KMS-11 (cell line): ENCODE measurements around the gene GART.
"Not testable (repeated sequence)": the region's sequence is repeated elsewhere in the genome, so short reads cannot be mapped to it uniquely, and the experiment has no call there.

ENCODE experiments used
- H2AFZ ChIP-seq: fragments of 200-600 bp; sonication (generic); 2 replicates; pipeline ENCODE4 v1.6.1; 2016; ENCODE audit warnings: antibody characterized with exemption, mixed run types, low read depth
- H3K27ac ChIP-seq: fragments of 200-600 bp; sonication (generic); 2 replicates; pipeline ENCODE4 v1.6.1; 2016; ENCODE audit warnings: mild to moderate bottlenecking, mixed run types
- H3K27me3 ChIP-seq: fragments of 200-600 bp; sonication (generic); 2 replicates; pipeline ENCODE4 v1.6.1; 2017; ENCODE audit warnings: mild to moderate bottlenecking, low read depth, mixed run types, moderate library complexity; ENCODE audit not compliant: insufficient read depth
- H3K36me3 ChIP-seq: fragments of 200-600 bp; sonication (generic); 2 replicates; pipeline ENCODE4 v1.6.1; 2017; ENCODE audit warnings: mild to moderate bottlenecking, mixed run types; ENCODE audit not compliant: insufficient read depth
- H3K4me1 ChIP-seq: fragments of 200-600 bp; sonication (generic); 2 replicates; pipeline ENCODE4 v1.6.1; 2016; ENCODE audit warnings: mild to moderate bottlenecking, low read depth, mixed run types; ENCODE audit not compliant: poor library complexity, severe bottlenecking
- H3K4me2 ChIP-seq: fragments of 200-600 bp; sonication (generic); 2 replicates; pipeline ENCODE4 v1.7.0; 2016; ENCODE audit warnings: mild to moderate bottlenecking, mixed run types
- H3K4me3 ChIP-seq: fragments of 200-600 bp; sonication (generic); IDR thresholded peaks from 2 replicates; pipeline ENCODE4 v1.6.1; 2017; ENCODE audit warnings: low read depth, low read length, mixed read lengths; ENCODE audit not compliant: insufficient read depth
- H3K79me2 ChIP-seq: fragments of 200-600 bp; sonication (generic); 2 replicates; pipeline ENCODE4 v1.6.1; 2016; ENCODE audit warnings: low read depth, mixed run types; ENCODE audit not compliant: insufficient read depth
- H3K9ac ChIP-seq: fragments of 200-600 bp; sonication (generic); 2 replicates; pipeline ENCODE4 v1.6.1; 2016; ENCODE audit warnings: mild to moderate bottlenecking, mixed run types
- H4K20me1 ChIP-seq: fragments of 200-600 bp; sonication (generic); 2 replicates; pipeline ENCODE4 v1.6.1; 2016; ENCODE audit warnings: mild to moderate bottlenecking, mixed run types; ENCODE audit not compliant: insufficient read depth
- TF ChIP-seq, protein P1 (sequence below): fragments of 200-600 bp; sonication (generic); conservative IDR thresholded peaks from 2 replicates; pipeline ENCODE4 v1.6.1; 2017; ENCODE audit warnings: low read depth, mild to moderate bottlenecking, antibody characterized with exemption, low read length, moderate library complexity, mixed read lengths

Gene GART

DNA sequence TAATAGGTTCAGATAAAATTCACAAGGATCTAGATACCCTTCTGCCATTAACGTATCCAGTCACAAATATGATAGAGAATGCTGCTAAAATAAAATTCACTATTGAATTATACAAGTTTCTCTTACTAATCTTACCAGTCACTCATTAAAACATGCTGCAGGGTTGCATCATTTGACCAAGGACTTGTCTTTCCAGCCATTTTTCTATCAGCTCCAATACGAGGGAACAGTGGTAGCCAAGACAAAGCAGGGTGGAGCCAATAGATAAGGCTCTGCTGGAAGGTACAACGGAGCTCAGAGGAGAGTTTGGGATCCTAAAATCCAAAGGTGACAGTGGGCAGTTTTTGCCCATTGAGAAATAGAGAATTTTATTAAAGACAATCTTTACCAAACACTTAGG lies 42.5 kb upstream of the GART start:
- Histone ChIP-seq H4K20me1 (no peaks in the 10 kb centered on the region), H3K4me1 (peaks cover 13% of the 10 kb centered on the region), H3K4me2 (no peak overlapping the region), H3K36me3 (peaks cover 5% of the 10 kb centered on the region; the same call in 1 of the 2 replicates), H3K27me3 (no peaks in the 10 kb centered on the region), H2AFZ (no peak overlapping the region), H3K9ac (no peak overlapping the region), H3K27ac (no peak overlapping the region), H3K79me2 (peaks cover 30% of the 10 kb centered on the region; the same call in 1 of the 2 replicates), H3K4me3 (no peak overlapping the region)
- TF ChIP-seq, protein P1, sequence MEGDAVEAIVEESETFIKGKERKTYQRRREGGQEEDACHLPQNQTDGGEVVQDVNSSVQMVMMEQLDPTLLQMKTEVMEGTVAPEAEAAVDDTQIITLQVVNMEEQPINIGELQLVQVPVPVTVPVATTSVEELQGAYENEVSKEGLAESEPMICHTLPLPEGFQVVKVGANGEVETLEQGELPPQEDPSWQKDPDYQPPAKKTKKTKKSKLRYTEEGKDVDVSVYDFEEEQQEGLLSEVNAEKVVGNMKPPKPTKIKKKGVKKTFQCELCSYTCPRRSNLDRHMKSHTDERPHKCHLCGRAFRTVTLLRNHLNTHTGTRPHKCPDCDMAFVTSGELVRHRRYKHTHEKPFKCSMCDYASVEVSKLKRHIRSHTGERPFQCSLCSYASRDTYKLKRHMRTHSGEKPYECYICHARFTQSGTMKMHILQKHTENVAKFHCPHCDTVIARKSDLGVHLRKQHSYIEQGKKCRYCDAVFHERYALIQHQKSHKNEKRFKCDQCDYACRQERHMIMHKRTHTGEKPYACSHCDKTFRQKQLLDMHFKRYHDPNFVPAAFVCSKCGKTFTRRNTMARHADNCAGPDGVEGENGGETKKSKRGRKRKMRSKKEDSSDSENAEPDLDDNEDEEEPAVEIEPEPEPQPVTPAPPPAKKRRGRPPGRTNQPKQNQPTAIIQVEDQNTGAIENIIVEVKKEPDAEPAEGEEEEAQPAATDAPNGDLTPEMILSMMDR: no peak

DNA sequence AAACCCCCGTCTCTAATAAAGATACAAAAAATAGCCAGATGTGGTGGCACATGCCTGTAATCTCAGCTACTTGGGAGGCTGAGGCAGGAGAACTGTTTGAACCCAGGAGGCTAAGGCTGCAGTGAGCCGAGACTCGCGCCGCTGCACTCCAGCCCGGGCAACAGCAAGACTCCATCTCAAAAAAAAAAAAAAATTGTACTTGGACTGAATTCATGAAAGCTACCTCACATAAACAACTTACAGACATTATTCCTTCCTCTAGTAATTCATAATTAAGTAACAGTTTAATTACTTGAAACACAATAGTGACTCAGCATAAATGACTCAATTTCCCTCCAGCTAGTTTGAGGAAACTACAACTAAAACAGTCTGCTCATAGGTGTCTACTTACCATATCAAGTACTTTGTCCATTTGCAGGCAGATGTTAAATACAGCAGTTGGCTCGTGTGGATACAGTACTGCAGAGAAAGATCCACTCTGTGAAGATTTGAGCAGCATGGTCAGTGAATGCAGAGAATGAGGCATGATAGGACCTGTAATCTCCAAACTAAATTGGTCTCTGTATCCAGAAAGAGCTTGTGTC lies 37.1 kb upstream of the GART start:
- Histone ChIP-seq H3K27me3 (no peaks in the 10 kb centered on the region), H3K9ac (no peak overlapping the region), H3K4me2 (no peak overlapping the region), H3K36me3 (peaks cover 8% of the 10 kb centered on the region; the same call in 1 of the 2 replicates), H3K79me2 (no peaks in the 10 kb centered on the region; the same call in 1 of the 2 replicates), H3K4me3 (no peak overlapping the region), H4K20me1 (no peaks in the 10 kb centered on the region), H3K27ac (peak overlapping the region; percentile 40; the same call in 1 of the 2 replicates), H3K4me1 (no peaks in the 10 kb centered on the region), H2AFZ (no peak overlapping the region)
- TF ChIP-seq, protein P1: no peak

DNA sequence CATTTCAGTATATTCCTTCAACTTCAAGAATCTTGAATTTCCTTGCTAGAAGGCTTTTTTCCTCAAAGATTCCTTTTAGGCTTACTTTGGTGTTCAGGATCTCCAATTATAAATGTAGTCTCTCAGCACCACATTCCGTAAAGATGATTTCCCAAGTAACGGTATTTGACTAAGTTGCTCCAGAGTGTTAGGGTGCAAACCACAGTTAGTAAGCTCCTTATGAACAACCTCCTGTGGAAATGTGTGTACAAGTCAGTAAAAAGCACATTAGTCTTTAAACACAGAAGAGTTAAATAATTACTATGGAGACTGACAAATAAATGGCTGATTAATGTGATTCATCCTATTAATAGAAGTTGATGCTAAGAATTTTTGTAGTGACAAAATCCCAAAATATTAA lies 36.3 kb upstream of the GART start:
- Histone ChIP-seq H3K27ac (no peak overlapping the region; the same call in 1 of the 2 replicates), H3K4me3 (no peak overlapping the region), H3K36me3 (peaks cover 8% of the 10 kb centered on the region; the same call in 1 of the 2 replicates), H3K79me2 (no peaks in the 10 kb centered on the region; the same call in 1 of the 2 replicates), H3K4me1 (no peaks in the 10 kb centered on the region), H3K4me2 (no peak overlapping the region), H4K20me1 (no peaks in the 10 kb centered on the region), H2AFZ (no peak overlapping the region), H3K27me3 (no peaks in the 10 kb centered on the region), H3K9ac (no peak overlapping the region)
- TF ChIP-seq, protein P1: no peak

DNA sequence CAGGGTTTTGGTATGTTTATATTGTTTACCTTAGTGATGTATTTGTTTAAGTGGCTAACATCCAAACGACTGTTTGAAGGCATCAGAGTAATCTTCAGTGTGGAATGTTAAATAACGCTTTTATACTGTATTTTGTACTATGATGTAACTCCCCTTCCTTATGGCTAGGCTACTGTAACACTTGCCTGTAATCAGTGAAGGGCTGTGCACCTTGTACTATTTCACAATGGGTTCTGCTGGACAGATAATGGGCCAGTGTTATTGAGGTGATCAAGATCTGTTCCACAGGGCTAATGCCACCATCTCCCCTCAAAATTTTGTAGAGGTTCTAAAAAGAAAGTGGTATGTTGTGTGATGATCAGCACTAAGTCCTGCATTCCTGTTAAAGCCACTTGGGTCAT lies 34.8 kb upstream of the GART start:
- not testable (repeated sequence) for H3K27me3 ChIP-seq, H3K27ac ChIP-seq, H4K20me1 ChIP-seq

DNA sequence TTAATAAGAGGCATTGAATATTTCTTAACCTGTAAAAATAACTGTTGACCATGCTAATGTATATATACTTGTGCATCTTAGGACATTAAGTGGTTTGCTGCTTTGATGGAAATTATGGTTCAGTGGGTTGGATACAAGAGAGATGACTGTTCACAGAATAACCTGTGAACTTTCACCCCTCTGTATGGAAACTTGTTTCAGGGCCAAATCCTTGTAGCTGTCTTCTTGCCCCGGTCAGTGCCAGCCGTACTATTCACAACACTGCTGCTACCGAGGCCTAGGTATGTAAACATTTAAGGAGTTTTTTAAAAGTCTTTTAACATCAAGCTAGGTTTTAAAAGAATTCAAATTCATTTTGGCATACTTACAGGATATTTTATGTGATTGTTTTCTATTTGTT lies 30.4 kb upstream of the GART start:
- Histone ChIP-seq H3K4me3 (no peak overlapping the region), H3K79me2 (no peaks in the 10 kb centered on the region; the same call in 1 of the 2 replicates), H2AFZ (no peak overlapping the region), H4K20me1 (no peaks in the 10 kb centered on the region), H3K27me3 (no peaks in the 10 kb centered on the region), H3K4me2 (no peak overlapping the region), H3K4me1 (no peaks in the 10 kb centered on the region), H3K36me3 (peaks cover 15% of the 10 kb centered on the region; the same call in 1 of the 2 replicates), H3K27ac (no peak overlapping the region), H3K9ac (no peak overlapping the region)
- TF ChIP-seq, protein P1: no peak

More for the DNA sequence above, 34.8 kb upstream of the GART start:
- H3K9ac ChIP-seq, H3K4me1 ChIP-seq, H3K79me2 ChIP-seq, H2AFZ ChIP-seq, H3K4me2 ChIP-seq, H3K36me3 ChIP-seq, H3K4me3 ChIP-seq: not testable (repeated sequence)
